HepG2 (cell line): Measurements from ENCODE around the gene CLCN1. TPM values are rescaled to one million over a fixed set of nuclear protein-coding genes. Genes with fewer than 3 reads are reported as not detected.

Experiments used
- AGO2 ChIP-seq: fragments of 200-400 bp; formaldehyde crosslinking; optimal IDR thresholded peaks from 2 replicates; pipeline ENCODE3; 2017; ENCODE audit warnings: mild to moderate bottlenecking, low read depth, low read length, moderate library complexity
- ATF7-NPFF ChIP-seq: sonication (generic); formaldehyde crosslinking; IDR thresholded peaks from 2 replicates; pipeline ENCODE4 v1.8.1; 2023; ENCODE audit warnings: mild to moderate bottlenecking, low read depth, missing genetic modification reagents, moderate library complexity
- CBX1 ChIP-seq: IDR thresholded peaks from one replicate; pipeline ENCODE4 v1.6.1; 2016; ENCODE audit warnings: antibody characterized with exemption, low read depth
- HDAC1 ChIP-seq: sonication (generic); formaldehyde crosslinking; IDR thresholded peaks from 2 replicates; pipeline ENCODE4 v1.5.1; 2020; ENCODE audit warnings: mild to moderate bottlenecking, missing genetic modification reagents
- HNF4G ChIP-seq, 2 experiments: sonication (generic) in 1 of 2; formaldehyde crosslinking in 1 of 2; IDR thresholded peaks; 2 replicates each; pipeline versions ENCODE4 v1.4.0 to v1.6.1; 2011 to 2020; ENCODE audit warnings: borderline replicate concordance in 2 of 2, low read depth in 2 of 2, mild to moderate bottlenecking in 2 of 2, low read length in 1 of 2, missing genetic modification reagents in 1 of 2, moderate library complexity in 1 of 2
- JDP2 ChIP-seq: sonication (generic); formaldehyde crosslinking; IDR thresholded peaks from 2 replicates; pipeline ENCODE4 v1.8.1; 2022; ENCODE audit warnings: missing genetic modification reagents, borderline replicate concordance
- MIER3 ChIP-seq: IDR thresholded peaks from 2 replicates; pipeline ENCODE4 v1.6.1; 2016; ENCODE audit warnings: missing compliant biosample characterization, borderline replicate concordance
- NFRKB ChIP-seq: fragments of 450-650 bp; IDR thresholded peaks from 2 replicates; pipeline ENCODE4 v1.6.1; 2017
- RARA ChIP-seq: IDR thresholded peaks from 2 replicates; pipeline ENCODE4 v1.6.1; 2016; ENCODE audit warnings: missing genetic modification reagents, missing compliant biosample characterization
- TGIF2 ChIP-seq: IDR thresholded peaks from 2 replicates; pipeline ENCODE4 v1.6.1; 2016; ENCODE audit warnings: control low read depth, missing compliant biosample characterization
- THRA ChIP-seq: sonication (generic); formaldehyde crosslinking; IDR thresholded peaks from 2 replicates; pipeline ENCODE4 v1.4.0; 2020; ENCODE audit warnings: missing genetic modification reagents, borderline replicate concordance
- ZFP36L2 ChIP-seq: sonication (generic); formaldehyde crosslinking; IDR thresholded peaks from 2 replicates; pipeline ENCODE4 v1.4.0; 2020; ENCODE audit warnings: missing genetic modification reagents
- polyA plus RNA-seq, 8 experiments: library from polyadenylated mRNA; depleted of rRNA in 3 of 8; stranded (reverse) in 7 of 8; unstranded in 1 of 8; fragments of >200 nt; fragmentation: Illumina TruSeq in 4 of 8; extraction: Trizol in 4 of 8; gene quantifications; 2 replicates each; pipeline versions ENCODE4 v1.2.1 to v1.2.3, GENCODE V29; 2011 to 2016; ENCODE audit warnings: low read depth in 4 of 8, missing spikeins in 1 of 8, mixed read lengths in 1 of 8; ENCODE audit not compliant: insufficient read depth in 1 of 8
- total RNA-seq, 5 experiments: library from RNA; depleted of rRNA; stranded (reverse); fragments of >200 nt; fragmentation: Illumina TruSeq; extraction: Trizol; gene quantifications; 2 replicates each; pipeline ENCODE4 v1.2.3, GENCODE V29; 2016; ENCODE audit warnings: low read depth in 1 of 5
- TF ChIP-seq, protein P1 (sequence below): sonication (generic); formaldehyde crosslinking; conservative IDR thresholded peaks from 2 replicates; pipeline ENCODE4 v1.5.0; 2020; ENCODE audit warnings: missing genetic modification reagents
- TF ChIP-seq, protein P2 (sequence below): sonication (generic); formaldehyde crosslinking; IDR thresholded peaks from 2 replicates; pipeline ENCODE4 v1.4.0; 2020; ENCODE audit warnings: mild to moderate bottlenecking, missing genetic modification reagents
- TF ChIP-seq, protein P3 (sequence below): sonication (generic); formaldehyde crosslinking; IDR thresholded peaks from 2 replicates; pipeline ENCODE4 v1.4.0; 2020; ENCODE audit warnings: mild to moderate bottlenecking, missing genetic modification reagents
- TF ChIP-seq, protein P4 (sequence below): sonication (generic); formaldehyde crosslinking; IDR thresholded peaks from 2 replicates; pipeline ENCODE4 v1.8.1; 2022; ENCODE audit warnings: mild to moderate bottlenecking, missing genetic modification reagents
- TF ChIP-seq, protein P5 (sequence below): sonication (generic); formaldehyde crosslinking; IDR thresholded peaks from 2 replicates; pipeline ENCODE4 v1.5.1; 2020; ENCODE audit warnings: missing genetic modification reagents, mild to moderate bottlenecking, borderline replicate concordance

CLCN1 gene
- total and polyA plus RNA-seq, 2 of the 13 experiments (the other 11 are each of a cell fraction or from before 2014, with no cell fraction given): 0.01 TPM; not detected in 1

- TF ChIP-seq, protein P1, sequence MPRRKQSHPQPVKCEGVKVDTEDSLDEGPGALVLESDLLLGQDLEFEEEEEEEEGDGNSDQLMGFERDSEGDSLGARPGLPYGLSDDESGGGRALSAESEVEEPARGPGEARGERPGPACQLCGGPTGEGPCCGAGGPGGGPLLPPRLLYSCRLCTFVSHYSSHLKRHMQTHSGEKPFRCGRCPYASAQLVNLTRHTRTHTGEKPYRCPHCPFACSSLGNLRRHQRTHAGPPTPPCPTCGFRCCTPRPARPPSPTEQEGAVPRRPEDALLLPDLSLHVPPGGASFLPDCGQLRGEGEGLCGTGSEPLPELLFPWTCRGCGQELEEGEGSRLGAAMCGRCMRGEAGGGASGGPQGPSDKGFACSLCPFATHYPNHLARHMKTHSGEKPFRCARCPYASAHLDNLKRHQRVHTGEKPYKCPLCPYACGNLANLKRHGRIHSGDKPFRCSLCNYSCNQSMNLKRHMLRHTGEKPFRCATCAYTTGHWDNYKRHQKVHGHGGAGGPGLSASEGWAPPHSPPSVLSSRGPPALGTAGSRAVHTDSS (CRISPR knock-in tag): no peak
- no peak for TF ChIP-seq ZFP36L2 (CRISPR knock-in tag)
- no peak for TF ChIP-seq RARA (CRISPR knock-in tag)
- TF ChIP-seq, protein P2, sequence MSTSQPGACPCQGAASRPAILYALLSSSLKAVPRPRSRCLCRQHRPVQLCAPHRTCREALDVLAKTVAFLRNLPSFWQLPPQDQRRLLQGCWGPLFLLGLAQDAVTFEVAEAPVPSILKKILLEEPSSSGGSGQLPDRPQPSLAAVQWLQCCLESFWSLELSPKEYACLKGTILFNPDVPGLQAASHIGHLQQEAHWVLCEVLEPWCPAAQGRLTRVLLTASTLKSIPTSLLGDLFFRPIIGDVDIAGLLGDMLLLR (CRISPR knock-in tag): no peak
- TF ChIP-seq, protein P3, sequence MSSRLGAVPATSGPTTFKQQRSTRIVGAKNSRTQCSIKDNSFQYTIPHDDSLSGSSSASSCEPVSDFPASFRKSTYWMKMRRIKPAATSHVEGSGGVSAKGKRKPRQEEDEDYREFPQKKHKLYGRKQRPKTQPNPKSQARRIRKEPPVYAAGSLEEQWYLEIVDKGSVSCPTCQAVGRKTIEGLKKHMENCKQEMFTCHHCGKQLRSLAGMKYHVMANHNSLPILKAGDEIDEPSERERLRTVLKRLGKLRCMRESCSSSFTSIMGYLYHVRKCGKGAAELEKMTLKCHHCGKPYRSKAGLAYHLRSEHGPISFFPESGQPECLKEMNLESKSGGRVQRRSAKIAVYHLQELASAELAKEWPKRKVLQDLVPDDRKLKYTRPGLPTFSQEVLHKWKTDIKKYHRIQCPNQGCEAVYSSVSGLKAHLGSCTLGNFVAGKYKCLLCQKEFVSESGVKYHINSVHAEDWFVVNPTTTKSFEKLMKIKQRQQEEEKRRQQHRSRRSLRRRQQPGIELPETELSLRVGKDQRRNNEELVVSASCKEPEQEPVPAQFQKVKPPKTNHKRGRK (CRISPR knock-in tag): no peak
- TF ChIP-seq CBX1: peak; percentile 5
- no peak for TF ChIP-seq MIER3
- TF ChIP-seq, protein P4, sequence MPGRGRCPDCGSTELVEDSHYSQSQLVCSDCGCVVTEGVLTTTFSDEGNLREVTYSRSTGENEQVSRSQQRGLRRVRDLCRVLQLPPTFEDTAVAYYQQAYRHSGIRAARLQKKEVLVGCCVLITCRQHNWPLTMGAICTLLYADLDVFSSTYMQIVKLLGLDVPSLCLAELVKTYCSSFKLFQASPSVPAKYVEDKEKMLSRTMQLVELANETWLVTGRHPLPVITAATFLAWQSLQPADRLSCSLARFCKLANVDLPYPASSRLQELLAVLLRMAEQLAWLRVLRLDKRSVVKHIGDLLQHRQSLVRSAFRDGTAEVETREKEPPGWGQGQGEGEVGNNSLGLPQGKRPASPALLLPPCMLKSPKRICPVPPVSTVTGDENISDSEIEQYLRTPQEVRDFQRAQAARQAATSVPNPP (CRISPR knock-in tag): no peak
- TF ChIP-seq, protein P5, sequence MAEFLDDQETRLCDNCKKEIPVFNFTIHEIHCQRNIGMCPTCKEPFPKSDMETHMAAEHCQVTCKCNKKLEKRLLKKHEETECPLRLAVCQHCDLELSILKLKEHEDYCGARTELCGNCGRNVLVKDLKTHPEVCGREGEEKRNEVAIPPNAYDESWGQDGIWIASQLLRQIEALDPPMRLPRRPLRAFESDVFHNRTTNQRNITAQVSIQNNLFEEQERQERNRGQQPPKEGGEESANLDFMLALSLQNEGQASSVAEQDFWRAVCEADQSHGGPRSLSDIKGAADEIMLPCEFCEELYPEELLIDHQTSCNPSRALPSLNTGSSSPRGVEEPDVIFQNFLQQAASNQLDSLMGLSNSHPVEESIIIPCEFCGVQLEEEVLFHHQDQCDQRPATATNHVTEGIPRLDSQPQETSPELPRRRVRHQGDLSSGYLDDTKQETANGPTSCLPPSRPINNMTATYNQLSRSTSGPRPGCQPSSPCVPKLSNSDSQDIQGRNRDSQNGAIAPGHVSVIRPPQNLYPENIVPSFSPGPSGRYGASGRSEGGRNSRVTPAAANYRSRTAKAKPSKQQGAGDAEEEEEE: no peak
- TF ChIP-seq THRA (CRISPR knock-in tag): no peak
- no peak; the same call in 1 of the 2 replicates for TF ChIP-seq HDAC1 (CRISPR knock-in tag)
- no peak for TF ChIP-seq AGO2
- TF ChIP-seq JDP2 (CRISPR knock-in tag): no peak
- TF ChIP-seq TGIF2 (CRISPR knock-in tag): no peak
- no peak for TF ChIP-seq HNF4G (IDR thresholded peaks at IDR 0.05; ENCODE audit: borderline replicate concordance, low read depth, low read length)
- no peak for TF ChIP-seq HNF4G (CRISPR knock-in tag; IDR thresholded peaks at IDR 0.05; ENCODE audit: borderline replicate concordance, low read depth)
- TF ChIP-seq ATF7-NPFF: no peak
- no peak for TF ChIP-seq NFRKB
- TF ChIP-seq, all 625 proteins: peak for 42
Observed at GRCh38 chr7:143380260-143380645, 64.3 kb downstream of the CLCN1 start (continued).
